ENCODE results near the gene SPON2. TPM values are rescaled to one million over a fixed set of nuclear protein-coding genes. Genes with fewer than 3 reads are reported as not detected.
A peak's percentile ranks its signal among the peaks of the same experiment; 100 is the strongest.

The SPON2 gene
- total RNA-seq, 1 donor from 2014 or later: 43.9 TPM

- no peak overlapping the region for H3K27ac ChIP-seq
- no peak overlapping the region for H3K4me3 ChIP-seq
- peaks cover 78% of the 10 kb centered on the region for H3K36me3 ChIP-seq
- no peak for ATAC-seq
- H3K9me3 ChIP-seq: no peaks in the 10 kb centered on the region
- no peak for TF ChIP-seq CTCF (IDR thresholded peaks at IDR 0.05)
- no peak for DNase-seq
- H3K4me1 ChIP-seq: peaks cover 31% of the 10 kb centered on the region
- intact Hi-C loops (cut with DNase I): no loop called here
- no peaks in the 10 kb centered on the region for H3K27me3 ChIP-seq
These were observed 45.0 kb upstream of the SPON2 start for GRCh38 chr4:1217366-1217765.

- DNase-seq (no peak), ATAC-seq (peak; percentile 41)
- Histone ChIP-seq H3K27ac (no peak overlapping the region), H3K4me1 (peaks cover 35% of the 10 kb centered on the region), H3K36me3 (peaks cover 83% of the 10 kb centered on the region), H3K27me3 (no peaks in the 10 kb centered on the region), H3K4me3 (no peak overlapping the region), H3K9me3 (no peaks in the 10 kb centered on the region)
- no peak for TF ChIP-seq CTCF (IDR thresholded peaks at IDR 0.05)
- intact Hi-C loops (cut with DNase I): no loop called here
These were observed 44.5 kb upstream of the SPON2 start for GRCh38 chr4:1216869-1217294.

GRCh38 chr4:1216076-1216614 lies 43.8 kb upstream of the SPON2 start:
- Histone ChIP-seq H3K4me1 (peaks cover 40% of the 10 kb centered on the region), H3K4me3 (no peak overlapping the region), H3K9me3 (no peaks in the 10 kb centered on the region), H3K36me3 (peaks cover 81% of the 10 kb centered on the region), H3K27me3 (no peaks in the 10 kb centered on the region), H3K27ac (no peak overlapping the region)
- no peak for ATAC-seq
- no peak for TF ChIP-seq CTCF (IDR thresholded peaks at IDR 0.05)
- intact Hi-C loops (cut with DNase I): no loop called here
- DNase-seq: no peak

GRCh38 chr4:1215141-1216075 lies 43.0 kb upstream of the SPON2 start:
- H3K9me3 ChIP-seq: no peaks in the 10 kb centered on the region
- DNase-seq (no peak), ATAC-seq (no peak)
- peaks cover 81% of the 10 kb centered on the region for H3K36me3 ChIP-seq
- intact Hi-C loops (cut with DNase I): no loop called here
- H3K4me1 ChIP-seq: peaks cover 45% of the 10 kb centered on the region
- no peak for TF ChIP-seq CTCF (IDR thresholded peaks at IDR 0.05)
- no peak overlapping the region for H3K27ac ChIP-seq
- no peaks in the 10 kb centered on the region for H3K27me3 ChIP-seq
- H3K4me3 ChIP-seq: no peak overlapping the region

GRCh38 chr4:1214101-1215095 lies 42.0 kb upstream of the SPON2 start:
- intact Hi-C loops (cut with DNase I): no loop called here
- H3K9me3 ChIP-seq: no peaks in the 10 kb centered on the region
- no peaks in the 10 kb centered on the region for H3K27me3 ChIP-seq
- DNase-seq (no peak), ATAC-seq (no peak)
- TF ChIP-seq CTCF (IDR thresholded peaks at IDR 0.05): no peak
- H3K4me1 ChIP-seq: peaks cover 51% of the 10 kb centered on the region
- H3K36me3 ChIP-seq: peaks cover 78% of the 10 kb centered on the region
- H3K4me3 ChIP-seq: no peak overlapping the region
- no peak overlapping the region for H3K27ac ChIP-seq

All from upper lobe of right lung (tissue), 1 donor.